Cardiac septum (tissue), 1 donor: ENCODE data around the gene REG1B. TPM values are rescaled to one million over a fixed set of nuclear protein-coding genes. Genes with fewer than 3 reads are reported as not detected.

Source experiments
- DNase-seq: peaks from one replicate; pipeline ENCODE4 v3.0.0-alpha.2; 2020; ENCODE audit warnings: low spot score
- intact Hi-C: fragments of 100-400 bp; cut with DNase I; formaldehyde crosslinking; loops from one replicate; pipeline ENCODE4 v1.14.0; 2022
- long read RNA-seq: library from polyadenylated mRNA; unstranded; transcript quantifications from one replicate; pipeline ENCODE4 v2.0.0, GENCODE V29; 2021
- total RNA-seq: library from RNA; stranded (reverse); fragmentation: NEBNext Ultra II Directional; extraction: Animal tissue kit (Norgen Biotek cat#: 25700); gene quantifications from one replicate; pipeline ENCODE4 v1.2.1, GENCODE V29; 2021
- donor health status: DM: no; HTN: no; CAD: no.

The REG1B gene
- not detected for total RNA-seq
- long read RNA-seq, result 0 reads

DNA sequence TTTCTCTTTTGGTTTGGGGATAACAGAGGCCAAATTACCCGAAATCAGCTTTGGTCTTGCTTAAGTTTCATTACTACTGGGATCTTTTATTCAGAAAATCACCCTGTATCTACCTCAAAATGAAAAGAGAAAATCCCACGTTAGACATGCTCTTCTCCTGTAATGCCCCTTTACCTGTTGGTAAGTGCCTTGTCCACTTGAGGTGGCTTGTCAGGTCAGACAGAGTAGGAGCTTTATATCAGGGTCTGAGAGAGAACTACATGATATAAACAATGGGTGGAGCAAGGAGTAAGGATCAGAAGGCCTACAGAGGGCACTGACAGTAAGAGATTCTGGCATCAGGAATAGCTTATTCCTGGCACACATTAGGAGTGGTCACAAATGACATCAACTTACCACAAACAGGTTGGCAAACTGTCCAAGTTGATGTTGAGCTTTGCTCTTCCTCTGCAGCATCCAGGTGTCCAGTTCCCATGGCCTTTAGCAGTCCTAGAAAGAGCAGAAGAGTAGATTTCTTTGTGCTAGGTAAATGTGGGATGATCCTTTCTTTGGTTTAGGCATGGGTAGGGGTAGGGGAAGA, at the start of gene REG1B:
REG1B (minus strand) TSS at position 209 of the 580 bp plus-strand sequence. CDS start 381 bp downstream, outside the sequence.
- intact Hi-C loops, result no loop called here
- no peak for DNase-seq

DNA sequence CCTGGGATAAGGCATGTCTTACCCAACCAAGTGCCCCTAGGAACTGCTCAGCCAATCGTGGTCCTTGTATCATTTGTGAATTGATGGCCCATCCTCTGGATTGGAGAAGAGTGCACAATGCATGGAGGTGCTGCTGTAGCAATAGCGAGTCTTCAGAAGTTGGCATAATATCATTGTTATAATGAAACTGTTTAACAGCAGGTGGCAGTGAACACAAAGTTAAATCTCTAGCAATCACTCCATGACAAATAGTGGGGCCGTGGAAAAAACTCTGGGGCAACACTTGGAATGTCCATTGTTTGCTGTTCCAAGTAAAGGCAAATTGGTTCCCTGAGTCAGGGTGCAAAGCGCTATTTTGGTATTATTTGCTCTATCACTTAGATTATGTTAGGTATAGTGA, 43.9 kb upstream of the REG1B start:
- intact Hi-C loops, result no loop called here
- DNase-seq, result no peak

DNA sequence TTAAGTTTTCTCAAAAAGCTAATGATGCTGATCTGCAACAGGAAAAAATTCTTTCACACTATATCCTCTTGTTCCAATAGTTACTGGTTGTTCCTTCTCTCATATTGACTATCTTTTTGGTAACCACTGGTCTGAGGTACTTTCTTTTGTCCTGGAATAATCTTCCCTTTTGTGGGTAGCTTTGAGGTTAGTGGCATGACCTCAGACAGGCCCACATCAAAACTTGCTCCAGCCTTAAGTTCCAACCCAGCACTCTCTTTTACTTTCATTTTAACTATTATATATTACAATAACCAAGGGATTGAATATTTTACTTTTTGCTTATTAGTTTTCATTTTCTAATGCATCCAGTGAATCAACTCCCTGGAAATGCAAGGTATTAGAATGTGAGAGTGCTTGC, 42.0 kb upstream of the REG1B start:
- intact Hi-C loops, result no loop called here
- no peak for DNase-seq

GRCh38 chr2:79129260-79129659, 41.5 kb upstream of the REG1B start:
- intact Hi-C loops, result no loop called here

DNA sequence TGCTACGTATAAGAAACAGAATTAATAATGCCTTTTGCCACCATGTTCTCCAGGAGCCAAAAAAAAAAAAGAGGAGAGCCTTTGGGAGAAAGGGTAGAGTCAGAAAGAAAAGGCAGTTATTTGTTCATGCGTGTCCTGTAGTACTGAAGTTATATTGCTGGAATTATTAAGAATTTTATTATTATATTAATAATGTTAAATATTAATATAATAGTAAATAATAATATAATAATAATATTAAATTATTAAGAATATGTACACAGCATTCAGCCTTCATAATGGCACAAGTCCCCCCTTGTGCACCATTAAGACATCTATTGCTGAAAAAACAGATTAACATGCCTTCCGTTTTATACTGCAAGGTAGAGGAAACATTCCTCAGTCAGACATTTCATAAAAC, 40.6 kb upstream of the REG1B start:
- DNase-seq, result no peak
- intact Hi-C loops, result no loop called here

More at GRCh38 chr2:79129260-79129659, 41.5 kb upstream of the REG1B start:
- DNase-seq, result no peak

GRCh38 chr2:79125721-79125985, 37.9 kb upstream of the REG1B start:
- no peak for DNase-seq
- intact Hi-C loops, result no loop called here

DNA sequence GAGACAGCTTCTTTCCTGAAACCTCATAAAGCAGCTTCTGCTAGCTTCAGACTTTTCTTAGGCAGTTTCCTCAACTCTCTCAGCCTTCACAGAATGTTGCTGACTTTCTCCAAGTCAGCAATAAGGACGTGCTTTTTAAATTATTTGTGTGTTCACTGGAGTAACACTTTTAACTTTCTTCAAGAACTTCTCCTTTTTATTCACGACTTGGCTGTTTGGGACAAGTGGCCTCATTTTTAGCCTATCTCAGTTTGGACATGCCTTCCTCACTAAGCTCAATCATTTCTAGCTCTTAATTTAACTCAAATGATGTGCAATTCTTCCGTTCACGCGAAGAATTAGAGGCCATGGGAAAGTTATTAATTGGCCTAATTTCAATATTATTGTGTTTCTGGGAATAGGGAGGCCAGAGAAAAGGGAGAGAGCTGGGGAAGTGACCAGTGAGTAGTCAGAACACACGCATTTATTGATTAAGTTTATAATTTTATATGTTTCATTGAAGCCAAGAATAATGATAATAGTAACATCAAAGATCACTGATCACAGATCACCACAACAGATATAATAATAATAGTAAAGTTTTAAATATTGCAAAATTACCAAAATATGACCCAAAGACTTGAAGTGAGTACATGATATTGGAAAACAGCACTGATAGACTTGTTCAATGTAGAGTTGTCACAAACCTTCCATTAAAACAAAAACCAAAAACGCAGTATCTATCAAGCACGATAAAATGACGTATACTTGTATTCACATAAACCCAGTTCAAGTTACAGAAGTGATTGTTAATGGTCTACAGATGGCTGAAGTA, 37.3 kb upstream of the REG1B start:
- no peak for DNase-seq
- intact Hi-C loops, result no loop called here

DNA sequence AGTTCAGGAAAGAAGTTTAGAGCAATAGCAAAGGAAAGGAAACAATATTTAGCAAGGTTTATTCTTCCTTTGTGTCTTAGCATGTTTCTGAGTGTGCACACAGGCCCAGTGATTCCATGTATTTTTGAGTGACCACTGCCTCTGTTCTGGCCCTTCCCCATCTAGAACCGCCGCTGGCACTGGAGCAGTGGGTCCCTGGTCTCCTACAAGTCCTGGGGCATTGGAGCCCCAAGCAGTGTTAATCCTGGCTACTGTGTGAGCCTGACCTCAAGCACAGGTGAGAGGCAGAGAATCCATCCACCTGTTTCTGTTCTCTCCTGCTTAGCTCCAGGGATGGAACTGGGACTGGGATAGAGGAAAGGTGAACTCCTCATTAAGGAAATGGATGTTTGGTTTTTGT, 34.9 kb upstream of the REG1B start:
- intact Hi-C loops, result no loop called here

GRCh38 chr2:79120194-79120713, 32.5 kb upstream of the REG1B start, which contains the start of gene REG1A:
Gene REG1A (plus strand): TSS chr2:79120488. CDS start chr2:79120862, 374 bp downstream.
- no peak for DNase-seq
- intact Hi-C loops, result no loop called here

More for the DNA sequence above, 34.9 kb upstream of the REG1B start:
- DNase-seq, result no peak

GRCh38 chr2:79116997-79117928, 29.5 kb upstream of the REG1B start:
- intact Hi-C loops, result no loop called here
- no peak for DNase-seq

- DNase-seq, result no peak
- intact Hi-C loops, result no loop called here
Measured at GRCh38 chr2:79114797-79115494, 27.2 kb upstream of the REG1B start.

DNA sequence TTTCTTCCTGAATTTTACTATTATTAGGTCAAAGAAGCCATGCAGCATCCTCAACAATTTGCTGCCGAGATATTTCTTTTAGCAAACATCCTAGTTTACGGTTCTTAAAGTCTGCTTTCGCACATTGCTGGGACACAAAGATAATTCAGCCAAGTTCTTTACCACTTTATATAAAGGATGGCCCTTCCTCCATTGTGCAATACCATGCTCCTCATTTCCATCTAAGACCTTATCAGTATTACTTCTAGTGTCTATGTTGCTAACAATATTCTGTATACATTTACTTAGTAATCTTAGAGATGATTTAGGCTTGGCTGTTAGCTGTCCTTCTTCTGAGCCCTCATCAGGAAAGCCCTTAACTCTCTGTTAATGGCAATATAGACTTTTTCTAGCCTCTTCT, 24.5 kb upstream of the REG1B start:
- no peak for DNase-seq
- intact Hi-C loops, result no loop called here

DNA sequence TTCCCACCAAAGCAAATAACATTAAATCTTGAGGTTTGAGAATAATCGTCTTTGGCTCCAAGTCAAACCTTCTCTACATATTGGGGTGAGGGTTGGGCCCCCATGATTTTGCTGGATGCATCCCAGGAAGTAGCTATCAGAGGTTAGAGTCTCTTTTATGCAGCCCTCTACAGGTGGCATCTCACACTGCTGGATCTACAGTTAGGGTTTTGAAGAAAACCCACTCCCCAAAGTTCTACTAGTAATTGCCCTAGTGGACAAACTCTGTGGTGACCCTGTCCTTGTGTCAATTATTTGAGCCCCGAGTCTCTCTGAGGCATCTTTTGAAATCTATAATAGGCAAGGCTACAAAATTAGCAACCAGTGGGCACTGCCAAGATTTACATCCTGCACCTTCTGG, 17.5 kb upstream of the REG1B start:
- DNase-seq, result no peak
- intact Hi-C loops, result no loop called here

GRCh38 chr2:79103214-79103613, 15.4 kb upstream of the REG1B start:
- intact Hi-C loops, result no loop called here
- no peak for DNase-seq

GRCh38 chr2:79101024-79101423, 13.2 kb upstream of the REG1B start:
- DNase-seq, result no peak
- intact Hi-C loops, result no loop called here

- no peak for DNase-seq
- intact Hi-C loops, result no loop called here
Measured at GRCh38 chr2:79100285-79100684, 12.5 kb upstream of the REG1B start.

DNA sequence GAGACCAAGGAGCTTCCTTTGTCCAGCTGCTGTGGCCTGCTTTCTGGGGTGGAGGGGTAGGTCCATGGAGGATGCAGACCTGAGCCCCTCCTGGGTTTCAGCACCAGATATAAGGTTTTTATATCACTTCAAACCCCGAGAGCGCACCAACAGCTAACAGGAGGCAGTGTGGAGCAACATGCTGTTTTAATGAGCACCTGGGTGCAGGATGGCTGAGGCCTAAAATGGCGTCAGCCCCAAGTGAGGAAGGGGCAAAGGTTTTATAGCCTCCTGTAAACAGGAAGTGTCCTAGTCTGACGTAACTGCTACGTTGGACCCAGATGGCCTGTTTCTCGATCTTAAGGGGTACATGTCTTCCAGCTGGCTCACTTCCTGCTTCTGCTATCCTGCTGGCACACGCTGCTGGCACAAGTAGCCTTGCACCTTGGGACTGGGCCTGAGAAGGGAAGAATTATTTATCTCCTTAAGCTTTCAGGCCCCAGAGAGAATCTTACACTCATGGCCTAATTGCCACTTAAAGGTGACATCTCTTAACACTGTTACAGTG, 11.4 kb upstream of the REG1B start:
- no peak for DNase-seq
- intact Hi-C loops, result no loop called here

DNA sequence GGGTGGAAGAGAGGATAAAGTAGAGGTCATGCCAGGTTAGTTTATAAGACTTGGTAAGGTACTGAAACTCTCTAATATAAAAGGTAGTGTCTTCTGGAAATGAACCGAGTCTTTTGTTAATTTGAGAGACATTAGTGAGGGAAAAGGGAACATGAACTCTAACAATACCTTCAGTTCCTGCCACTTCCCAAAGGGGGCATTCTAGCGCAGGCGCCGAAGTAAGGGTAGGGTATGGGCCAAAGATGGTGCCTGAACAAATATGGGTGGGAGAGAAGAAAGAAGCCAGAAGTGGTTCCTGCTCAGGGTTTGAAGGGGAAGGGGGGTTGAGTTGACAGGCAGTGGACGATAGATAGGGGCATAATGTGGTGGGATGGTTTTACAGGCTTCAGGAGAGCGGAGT, 10.1 kb upstream of the REG1B start:
- intact Hi-C loops, result no loop called here
- DNase-seq, result no peak

- no peak for DNase-seq
- intact Hi-C loops, result no loop called here
Measured at GRCh38 chr2:79090693-79091092, 2.9 kb upstream of the REG1B start.
